Dermis microvascular lymphatic vessel endothelial cell (primary cell): ENCODE measurements around the gene RSPRY1. TPM values are rescaled to one million over a fixed set of nuclear protein-coding genes. Genes with fewer than 3 reads are reported as not detected.
"Not testable (repeated sequence)": the region's sequence is repeated elsewhere in the genome, so short reads cannot be mapped to it uniquely, and the experiment has no call there.

Experiments
- DNase-seq, 2 donors: peaks; one replicate each; pipeline versions ENCODE4 v3.0.0 to v3.0.0-alpha.2; 2010; ENCODE audit warnings: low read depth in 2 of 2
- total RNA-seq: library from RNA; depleted of rRNA; stranded (reverse); fragments of >200 nt; gene quantifications from 2 replicates; pipeline ENCODE4 v1.2.1, GENCODE V29; 2014

RSPRY1 gene
- total RNA-seq, 1 donor from 2014 or later, result 43.8 TPM

DNA sequence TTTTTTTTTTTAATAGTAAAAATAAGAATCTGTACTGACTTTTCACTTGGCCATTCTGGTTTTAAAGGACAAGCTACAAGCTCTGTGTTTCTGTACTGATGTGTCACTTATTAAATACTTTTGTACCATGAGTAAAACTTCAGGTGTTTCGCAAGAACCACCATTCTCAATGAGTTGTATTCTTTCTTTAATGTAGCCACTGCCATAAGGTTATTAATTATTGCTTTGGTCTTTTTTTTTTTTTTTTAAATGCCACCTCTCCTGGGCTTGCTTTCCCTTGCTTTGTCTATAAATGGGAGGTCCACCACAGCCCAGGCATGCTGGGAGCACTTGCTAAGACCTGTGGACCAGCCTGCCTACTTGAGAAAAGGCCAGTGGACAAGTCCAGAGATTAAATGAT is 67.3 kb downstream of the RSPRY1 start:
- no peak for DNase-seq

DNA sequence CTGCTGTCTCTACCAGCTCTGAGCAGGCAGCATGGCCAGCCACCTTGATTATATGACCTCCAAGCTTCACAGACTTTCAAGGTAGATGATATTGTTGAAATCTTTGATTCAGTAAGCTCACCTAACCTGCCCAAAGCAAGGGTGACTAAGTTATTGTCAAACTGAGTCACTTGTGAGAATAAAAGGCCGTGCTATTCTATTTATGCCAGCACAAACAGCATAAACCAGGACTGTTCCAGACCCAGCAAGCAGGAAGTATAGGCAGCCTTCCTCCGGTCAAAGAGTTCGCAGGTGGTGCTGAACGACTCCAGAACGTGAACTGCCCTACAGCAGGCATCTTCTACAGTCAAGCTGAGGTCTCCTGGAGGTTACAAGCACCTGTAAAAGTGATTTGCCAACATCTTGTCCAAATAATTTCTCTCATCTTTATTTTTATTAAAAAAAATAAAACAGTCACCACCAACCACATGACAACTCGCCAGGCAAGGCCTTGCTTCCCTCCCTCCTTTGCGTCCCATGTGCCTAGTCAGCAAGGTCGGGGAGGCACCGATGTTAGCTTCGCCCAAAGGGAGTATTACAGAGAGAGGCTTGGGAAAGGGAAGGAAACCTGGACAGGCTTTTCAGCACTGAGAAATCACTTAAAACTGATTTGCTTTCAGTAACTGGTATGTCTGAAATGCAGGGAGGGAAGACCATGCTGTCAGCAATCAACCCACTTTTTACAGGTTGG is 69.7 kb downstream of the RSPRY1 start:
- DNase-seq, result peak in 1 of 2 donors; percentile 60

DNA sequence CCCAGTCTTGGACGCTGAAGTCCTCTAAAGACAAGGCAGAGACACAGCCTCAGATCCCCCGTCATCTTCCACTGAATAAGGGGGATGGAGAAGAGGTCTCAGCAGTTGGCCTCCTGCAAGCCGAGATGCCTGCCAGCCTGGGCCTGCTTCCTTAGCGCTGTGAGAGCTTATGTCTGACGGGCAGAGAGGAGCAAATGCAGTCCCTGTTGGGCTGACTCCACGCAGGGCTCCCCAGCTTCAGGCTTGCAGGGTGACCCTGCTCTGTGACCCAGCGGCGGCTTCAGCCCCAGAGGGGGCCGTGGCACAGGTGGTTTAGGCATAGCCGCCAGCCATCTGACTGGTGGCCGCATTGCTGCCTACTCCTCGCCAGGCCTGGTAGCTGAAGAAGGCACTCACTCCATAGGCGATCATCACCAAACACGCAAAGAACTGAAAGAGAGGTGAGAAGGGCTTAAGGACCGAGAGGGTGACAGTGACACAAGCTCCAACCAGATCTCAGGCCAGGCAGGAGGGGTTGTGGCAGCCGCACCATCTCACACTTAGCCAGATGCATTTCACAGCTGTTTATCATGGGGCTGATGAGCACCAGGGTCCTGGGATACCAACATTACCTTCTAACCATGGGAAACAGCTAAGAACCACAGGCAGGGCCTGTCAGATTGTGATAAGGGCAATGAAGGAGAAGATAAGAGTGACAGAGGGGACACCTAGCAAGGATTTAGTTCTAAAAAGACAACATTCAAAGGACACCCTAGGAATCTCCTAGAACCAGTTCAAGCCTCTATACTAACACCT is 70.7 kb downstream of the RSPRY1 start:
- no peak for DNase-seq

DNA sequence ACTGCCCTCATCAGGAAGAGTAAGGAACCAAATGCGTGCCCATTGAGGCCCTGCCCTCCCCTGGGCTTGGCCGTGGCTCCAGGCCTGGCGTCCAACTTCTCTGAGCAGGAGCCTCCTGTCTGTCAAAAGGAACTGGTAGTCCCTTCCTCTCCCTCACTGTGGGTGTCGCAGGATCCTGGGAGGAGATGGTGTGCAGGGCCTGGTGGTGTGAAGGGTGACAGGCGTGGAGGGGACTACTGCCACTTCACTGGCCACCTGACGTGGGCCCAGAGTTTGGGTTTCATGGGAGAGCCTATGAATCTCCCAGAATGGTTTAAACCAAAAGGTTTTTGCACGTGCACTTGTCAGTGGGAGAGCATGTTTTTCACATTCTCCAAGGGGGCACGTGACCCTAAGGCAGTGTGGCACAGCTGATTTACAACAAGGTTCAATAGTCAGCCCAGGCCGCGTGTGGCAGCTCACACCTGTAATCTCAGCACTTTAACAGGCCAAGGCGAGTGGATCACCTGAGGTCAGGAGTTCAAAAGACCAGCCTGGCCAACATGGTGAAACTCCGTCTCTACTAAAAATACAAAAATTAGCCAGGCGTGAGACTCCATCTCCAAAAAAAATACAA is 71.4 kb downstream of the RSPRY1 start:
- no peak for DNase-seq

DNA sequence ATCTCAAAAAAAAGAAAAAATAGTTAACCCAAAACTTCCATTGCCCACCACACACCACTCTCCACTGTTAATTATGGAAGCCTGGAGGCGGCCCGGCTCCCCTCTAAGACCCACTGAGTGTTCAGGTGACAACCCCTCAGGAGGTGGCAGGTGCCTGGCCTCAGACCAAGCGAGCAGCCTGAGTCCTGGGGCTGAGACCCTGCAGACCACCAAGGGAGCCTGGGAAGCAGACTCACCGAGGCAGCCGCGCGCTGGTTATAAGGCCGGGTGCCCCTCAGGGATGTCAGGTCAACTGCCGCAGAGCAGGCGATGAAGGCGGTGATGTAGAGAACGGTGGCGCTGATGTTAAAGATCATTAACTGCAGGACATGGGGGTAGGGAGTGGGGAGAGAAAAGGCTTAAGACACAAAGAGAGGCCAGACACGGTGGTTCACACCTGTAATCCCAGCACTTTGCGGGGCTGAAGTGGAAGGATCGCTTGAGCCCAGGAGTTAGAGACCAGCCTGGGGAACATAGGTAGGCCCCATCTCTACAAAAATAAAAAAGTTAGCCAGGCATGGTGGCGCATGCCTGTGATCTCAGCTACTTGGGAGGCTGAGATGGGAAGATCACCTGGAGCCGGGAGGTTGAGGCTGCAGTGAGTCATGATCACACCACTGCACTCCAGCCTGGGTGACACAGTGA is 72.2 kb downstream of the RSPRY1 start:
- DNase-seq, result no peak

DNA sequence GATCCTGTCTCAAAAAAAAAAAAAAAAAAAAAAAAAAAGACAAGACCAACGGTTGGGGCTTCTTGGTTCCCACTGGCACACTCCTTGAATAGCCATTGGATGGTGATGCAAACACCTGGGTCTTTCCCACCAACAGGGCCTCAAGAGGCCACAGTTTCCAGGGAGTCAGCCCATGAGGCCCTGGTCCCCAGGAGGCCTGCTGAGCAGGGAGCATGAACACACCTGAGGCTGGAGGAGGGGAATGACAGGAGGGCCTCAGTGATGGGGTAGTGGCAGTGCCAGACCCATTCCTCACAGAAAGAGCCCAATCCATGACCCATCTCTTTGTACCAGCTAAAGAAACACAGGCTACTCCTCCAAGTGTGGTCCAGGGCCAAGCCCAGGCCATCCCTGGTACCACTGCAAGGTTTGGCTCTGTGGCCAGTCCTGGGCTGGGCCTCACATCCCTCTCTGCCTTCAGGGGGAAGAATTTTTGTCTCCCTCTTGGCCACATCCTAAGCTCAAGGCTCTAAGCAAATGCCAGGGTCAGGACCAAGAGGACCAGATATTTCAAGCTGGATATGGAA is 72.9 kb downstream of the RSPRY1 start:
- no peak for DNase-seq

DNA sequence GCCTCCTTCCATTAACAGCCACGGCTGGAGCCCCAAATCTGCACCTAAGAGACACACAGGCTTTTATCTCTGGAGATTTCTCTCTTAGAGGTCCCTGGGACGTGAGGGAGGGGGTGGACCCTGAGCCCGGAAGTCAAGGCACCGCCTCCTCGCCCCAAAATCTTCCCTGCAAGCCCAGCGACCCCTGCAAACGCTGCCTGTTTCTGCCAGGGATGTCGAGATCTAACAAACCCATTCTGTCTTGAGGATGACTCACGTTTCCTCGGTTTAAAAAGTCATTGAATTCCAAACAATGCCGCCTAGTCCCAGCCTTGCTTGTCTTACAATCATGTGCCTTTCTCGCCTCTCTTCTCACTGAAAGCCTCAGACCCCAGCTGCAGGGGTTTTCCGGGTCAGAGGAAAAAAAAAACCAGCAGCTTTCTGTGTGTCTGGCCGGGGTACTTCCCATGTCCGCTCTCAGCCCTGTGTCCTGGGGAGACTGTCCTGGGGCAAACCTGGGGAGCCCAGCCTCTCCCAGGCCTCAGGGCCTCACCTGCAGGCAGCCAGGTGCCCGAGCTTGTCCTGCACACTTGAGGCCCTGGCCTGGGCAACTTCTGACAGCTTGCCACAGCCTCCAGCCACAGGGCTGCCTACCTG is 74.3 kb downstream of the RSPRY1 start:
- DNase-seq, result peak in 1 of 2 donors; percentile 98

DNA sequence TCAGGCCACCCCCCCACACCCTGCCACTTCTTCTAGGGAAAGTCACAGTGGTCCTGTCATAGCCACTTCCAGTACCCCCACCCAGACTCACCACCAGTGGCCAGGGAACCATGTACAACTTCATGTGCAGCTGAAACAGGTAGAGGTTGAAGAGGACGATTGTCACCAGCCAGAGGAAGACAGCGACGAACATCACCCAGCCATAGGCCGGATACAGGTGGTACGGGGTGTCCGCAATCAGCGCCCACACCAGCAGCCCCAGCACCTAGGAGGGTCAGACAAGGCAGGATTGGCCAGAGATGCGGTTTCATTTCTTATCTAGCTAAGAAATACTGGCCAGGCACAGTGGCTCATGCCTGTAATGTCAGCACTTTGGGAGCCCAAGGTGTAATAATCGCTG is 75.7 kb downstream of the RSPRY1 start:
- no peak for DNase-seq

DNA sequence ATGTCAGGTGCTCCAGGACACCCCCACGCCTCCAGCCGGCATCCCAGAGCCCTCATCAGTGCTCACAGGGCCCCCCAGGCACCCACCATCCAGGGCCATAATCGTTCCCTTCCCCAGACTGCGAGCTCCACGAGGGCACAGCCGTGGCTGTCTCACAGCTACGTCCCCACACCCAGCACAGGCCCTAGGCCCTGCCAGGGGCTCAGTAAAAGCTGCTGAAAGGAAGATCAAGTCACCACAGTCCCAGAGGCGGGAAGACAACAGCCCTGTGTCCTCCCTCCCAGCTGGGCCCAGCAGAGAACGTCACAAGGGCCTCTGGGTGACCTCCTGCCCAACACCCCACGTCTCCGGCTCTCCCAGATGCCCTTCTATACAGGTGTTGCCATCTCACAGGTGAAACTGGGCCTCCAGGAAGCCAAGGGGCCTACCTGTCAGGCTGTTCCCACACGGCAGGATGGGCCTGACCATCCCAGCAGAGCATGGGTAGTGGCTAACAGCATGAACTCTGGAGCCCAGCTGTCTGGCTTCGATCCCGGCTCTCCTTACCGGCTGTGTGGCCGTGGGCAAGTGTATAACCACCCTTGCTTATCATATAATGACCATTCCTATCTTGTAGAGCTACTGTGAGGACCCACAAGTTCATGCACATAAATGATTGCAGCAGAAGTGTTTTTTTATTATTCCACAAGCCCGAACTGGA is 76.9 kb downstream of the RSPRY1 start:
- no peak for DNase-seq

DNA sequence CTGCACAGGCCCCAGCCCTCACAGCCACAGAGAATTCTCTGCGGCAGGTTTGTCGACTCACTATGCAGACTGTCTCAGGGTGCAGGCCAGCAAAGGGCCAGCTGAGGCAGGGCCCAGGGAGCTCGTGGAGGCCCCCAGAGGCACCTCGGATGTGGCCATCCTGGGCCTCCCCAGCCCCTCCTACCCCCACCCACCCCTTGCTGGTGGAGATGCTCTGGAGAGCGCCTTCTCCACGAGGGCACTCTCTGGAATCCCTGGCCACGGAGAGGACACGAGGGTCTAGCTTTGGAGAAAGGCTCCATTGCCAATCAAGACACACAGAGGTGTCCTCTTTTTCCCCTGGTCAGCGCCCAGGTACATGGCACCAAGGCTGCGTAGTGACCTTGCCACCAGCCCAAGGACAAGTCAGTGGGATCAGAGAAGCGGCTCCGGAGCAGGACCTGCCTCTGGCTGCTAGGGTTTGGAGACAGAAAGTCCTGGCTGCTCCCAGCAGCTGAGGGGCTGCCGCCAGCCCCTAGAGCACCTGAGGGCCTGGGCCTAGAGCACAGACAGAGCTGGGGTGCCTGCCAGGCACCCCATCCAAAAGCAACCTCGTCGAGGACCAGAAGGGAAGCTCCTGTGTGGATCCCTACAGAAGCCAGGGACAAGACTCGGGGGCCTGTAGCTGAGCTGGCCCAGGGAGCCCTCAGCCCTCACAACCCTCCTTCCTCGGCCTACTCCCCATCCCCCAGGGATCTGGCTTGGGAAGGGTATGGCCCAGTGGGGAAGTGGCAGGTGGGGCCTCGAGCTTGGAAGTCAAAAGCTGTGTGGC is 77.6 kb downstream of the RSPRY1 start:
- no peak for DNase-seq

DNA sequence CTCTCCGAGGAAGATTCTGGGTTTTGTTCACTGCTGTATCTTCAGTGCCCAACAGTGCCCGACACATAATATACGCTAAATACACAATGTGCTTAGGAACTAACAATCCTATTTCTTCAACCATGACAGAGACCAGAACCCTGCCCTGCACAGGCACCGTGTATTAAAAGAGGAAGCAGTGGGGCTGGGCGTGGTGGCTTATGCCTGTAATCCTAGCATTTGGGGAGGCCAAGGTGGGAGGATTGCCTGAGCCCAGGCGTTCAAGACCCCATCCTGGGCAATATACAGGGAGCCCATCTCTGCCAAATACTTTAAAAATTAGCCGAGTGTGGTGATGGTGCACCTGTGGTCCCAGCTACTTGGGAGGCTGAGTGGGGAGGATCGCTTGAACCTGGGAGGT is 78.3 kb downstream of the RSPRY1 start:
- no peak for DNase-seq

DNA sequence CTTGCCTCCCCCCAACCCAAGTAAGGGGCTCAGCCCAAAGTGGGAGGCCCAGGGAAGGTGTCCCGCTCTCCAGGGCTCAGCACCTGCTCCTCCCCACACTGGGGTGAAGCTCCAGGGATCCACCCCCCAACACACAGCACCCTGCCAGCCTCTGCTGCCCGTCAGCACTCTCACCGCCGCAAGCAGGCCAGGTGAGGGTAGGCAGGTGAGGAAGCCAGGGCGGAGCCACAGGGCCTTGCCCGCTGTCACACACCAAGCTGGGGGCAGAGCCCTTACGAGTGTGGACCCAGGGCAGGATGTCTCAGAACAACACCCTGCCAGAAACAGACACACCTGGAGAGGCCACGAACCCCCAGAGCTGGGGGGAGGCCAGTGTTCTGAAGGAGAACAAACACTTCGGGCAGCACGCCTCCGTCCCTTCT is 78.8 kb downstream of the RSPRY1 start:
- no peak for DNase-seq

DNA sequence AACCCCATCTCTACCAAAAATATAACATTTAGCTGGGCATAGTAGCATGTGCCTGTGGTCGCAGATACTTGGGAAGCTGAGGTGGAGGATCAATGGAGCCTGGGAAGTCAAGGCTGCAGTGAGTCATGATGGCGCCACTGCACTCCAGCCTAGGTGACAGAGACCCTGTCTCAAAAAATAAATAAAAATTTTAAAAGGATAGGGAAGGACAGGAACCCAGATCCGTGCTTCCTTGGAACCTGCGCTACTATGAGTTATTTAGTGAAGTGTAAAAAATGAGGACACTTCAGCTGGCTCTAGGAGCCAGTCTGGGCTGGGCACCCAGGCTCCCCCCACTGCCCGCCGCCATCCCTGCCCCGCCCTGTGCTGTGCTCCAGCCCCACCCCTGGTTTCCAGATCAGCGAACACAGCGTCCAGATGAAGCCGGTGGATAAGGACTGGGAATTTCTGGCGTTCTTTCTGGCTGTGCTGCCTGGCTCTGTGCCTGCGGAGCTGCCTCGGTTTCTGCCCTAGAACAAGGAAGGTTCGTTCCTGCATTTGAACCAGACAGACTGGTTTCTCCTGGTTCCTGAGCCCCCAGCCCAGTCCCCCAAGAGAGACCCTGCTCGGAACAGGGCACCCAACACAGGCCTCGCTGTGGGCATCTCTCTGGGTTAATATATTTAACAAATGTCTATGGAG is 79.9 kb downstream of the RSPRY1 start:
- peak; percentile 67 to 90 for DNase-seq

DNA sequence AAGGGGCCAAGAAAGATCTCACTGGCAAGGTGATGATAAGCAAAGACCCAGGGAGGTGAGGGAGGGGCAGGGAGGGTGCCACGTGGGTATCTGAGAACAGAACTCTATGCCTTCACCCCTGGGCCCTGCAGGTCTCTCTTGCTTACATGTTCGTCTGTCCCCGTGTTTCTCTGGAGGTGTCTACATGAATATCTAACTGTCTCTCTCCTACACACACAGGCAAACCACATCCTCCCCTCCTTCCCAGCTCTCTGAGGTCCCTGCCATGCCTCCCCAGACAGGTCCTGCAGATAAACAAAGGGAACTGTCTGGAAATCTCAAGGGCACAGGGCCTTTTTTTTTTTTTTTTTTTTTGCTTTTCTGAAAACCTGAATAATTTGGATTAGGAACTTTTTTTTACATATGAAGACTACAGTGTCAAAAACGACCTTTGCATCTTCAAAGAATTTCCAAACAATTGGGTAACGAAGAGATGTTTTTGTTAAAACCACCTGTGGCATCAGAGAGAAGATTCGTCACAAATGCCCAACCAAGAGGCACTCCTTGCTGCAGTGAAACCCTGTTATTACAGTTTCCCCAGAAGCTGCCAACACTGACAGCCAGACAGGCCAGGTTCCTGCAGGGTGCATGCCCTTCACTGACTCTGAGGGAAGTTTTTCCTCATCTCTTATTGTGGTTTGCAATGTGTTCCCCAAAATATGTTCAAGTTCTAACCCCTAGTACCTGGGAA is 80.6 kb downstream of the RSPRY1 start:
- peak in 1 of 2 donors; percentile 30 for DNase-seq

DNA sequence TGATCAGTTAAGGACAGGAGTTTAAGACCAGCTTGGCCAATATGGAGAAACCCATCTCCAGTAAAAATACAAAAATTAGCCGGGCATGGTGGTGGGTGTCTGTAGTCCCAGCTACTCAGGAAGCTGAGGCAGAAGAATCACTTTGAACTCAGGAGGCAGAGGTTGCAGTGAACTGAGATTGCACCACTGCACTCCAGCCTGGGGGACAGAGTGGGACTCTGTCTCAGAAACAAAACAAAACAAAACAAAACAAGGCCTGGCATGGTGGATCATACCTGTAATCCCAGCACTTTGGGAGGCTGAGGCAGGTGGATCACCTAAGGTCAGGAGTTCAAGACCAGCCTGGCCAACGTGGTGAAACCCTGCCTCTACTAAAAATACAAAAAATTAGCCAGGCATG is 81.2 kb downstream of the RSPRY1 start:
- not testable (repeated sequence) for DNase-seq

DNA sequence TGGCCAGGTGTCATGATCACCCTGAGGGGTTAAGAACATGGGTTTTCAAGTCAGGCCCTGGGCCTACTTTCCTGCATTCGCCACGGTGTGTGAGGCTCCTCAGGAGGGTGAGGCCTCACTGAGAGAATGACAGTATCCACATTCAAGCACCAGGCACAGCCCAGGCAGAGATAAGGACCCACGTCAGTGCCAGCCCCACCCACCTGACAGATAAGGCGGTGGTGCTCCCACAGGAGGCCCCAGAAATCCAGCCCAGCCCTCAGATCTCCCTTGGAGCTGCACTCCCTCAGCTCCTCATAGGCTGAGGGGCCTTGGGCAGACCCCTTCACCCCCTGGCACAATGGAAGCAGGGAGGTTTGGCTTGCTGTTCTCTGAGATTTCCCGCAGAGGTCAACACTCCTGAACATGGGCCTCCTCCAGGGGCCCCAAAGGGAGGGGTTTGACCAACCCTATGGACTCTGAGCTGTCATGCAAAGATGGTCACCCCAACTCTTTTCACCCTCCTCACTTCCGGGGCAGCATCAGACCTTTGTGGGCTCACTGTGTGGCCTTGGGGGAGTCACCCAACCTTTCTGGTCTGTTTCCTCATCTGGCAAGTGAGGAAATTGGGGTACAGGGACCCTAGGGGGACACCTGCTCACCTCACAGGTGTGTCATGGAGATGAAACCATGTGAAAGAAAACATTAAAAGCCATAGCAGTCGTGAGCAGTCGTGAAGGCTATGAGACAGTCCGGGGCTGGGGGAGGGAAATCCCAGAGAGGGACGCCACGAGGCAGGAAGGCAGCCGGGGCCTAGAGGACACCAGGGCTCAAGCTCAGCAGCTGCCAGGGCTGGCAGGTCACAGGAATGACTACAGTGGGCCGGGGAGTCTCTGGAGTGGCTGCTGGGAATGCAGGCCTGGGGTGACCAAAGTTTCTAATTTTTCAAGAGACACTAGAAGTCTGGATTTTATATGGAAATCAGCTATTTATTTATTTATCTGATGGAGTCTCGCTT is 83.0 kb downstream of the RSPRY1 start:
- DNase-seq, result peak in 1 of 2 donors; percentile 22
